GM19452 (cell line): ENCODE data around the gene MAP3K13.
"Not testable (repeated sequence)": the region's sequence is repeated elsewhere in the genome, so short reads cannot be mapped to it uniquely, and the experiment has no call there.

Experiments used
- ATAC-seq: cut with Tn5 transposase; IDR thresholded peaks from one replicate; pipeline ENCODE4 v1.9.1; 2021; ENCODE audit not compliant: unreplicated experiment

MAP3K13 gene

DNA sequence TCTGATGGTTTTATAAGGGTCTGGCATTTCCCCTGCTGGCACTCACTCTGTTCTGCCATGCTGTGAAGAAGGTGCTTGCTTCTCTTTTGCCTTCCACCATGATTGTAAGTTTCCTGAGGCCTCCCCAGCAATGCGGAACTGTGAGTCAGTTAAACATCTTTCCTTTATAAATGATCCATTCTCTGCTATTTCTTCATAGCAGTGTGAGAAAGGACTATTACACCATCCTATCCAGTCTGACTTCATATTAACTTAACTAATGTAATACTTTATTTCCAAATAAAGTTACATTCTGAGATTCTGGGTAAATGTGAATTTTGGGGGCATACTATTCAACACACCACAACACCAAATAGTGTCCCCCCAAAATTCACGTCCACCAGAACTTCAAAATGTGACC is 22.2 kb upstream of the MAP3K13 start:
- no peak for ATAC-seq

DNA sequence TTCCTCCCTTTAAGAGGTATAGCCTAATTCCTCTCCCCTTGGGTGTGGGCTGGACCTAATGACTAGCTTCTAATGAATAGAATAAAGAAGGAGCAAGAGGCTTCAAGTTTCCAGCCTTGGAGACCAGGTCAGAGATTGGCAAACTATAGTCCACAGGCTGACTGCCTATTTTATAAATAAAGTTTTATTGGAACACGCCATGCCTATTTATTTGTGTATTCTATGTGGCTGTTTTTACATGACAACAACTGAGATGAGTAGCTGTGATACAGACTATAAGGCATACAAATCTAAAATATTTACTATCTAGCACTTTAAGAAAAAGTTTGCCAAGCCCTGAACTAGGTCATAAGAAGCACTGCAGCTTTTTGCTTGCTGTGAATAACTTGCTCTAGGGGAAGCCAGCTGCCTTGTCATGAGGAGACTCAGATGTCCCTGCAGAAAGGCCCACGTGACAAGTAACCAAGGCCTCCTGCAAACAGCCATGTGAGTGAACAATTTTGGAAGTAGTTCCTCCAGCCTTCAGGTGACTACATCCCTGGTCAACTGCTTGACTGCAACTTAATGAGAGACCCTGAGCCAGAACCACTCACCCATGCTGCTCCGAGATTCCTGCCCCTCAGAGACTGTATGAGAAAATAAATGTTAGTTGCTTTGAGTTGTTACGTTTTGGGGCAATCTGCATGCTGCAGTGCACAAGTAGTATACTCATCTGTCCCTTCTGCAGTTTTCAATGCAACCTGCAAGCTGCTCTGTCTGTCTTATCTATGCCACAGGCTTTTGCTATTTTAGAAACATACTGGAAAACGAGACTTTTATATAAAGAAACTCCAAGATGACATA is 21.1 kb upstream of the MAP3K13 start:
- no peak for ATAC-seq

DNA sequence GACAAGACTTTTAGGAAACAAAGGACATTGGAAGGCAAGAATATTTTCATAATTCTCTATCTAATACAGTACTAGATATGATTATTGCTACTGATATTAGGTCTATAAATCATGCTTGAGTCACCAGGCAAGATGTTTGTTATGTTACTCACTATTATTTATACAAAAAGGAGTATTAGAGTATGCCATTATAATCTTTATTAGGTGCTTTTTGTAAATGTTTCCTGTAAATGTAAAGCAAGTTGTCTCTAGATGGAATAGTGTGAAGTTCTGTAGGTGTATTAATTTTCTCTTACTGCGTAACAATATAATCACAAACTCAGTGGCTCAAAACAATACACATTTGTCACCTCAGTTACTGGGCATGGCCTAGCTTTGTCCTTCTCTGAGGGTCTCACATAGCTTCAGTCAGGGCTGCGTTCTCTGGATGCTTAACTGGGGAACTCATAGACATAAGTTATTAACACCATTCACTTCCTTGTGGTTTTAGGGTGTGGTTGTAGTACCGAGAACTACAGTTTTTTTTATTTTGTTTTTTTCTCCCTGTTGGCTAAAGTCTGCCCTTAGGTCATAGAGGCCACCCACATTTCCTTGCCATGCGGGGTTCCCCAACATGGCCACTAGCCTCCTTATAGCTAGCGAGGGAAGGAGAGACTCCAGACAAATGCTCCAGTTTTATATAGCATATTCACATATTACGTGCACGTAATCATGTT is 20.3 kb upstream of the MAP3K13 start:
- ATAC-seq = no peak

DNA sequence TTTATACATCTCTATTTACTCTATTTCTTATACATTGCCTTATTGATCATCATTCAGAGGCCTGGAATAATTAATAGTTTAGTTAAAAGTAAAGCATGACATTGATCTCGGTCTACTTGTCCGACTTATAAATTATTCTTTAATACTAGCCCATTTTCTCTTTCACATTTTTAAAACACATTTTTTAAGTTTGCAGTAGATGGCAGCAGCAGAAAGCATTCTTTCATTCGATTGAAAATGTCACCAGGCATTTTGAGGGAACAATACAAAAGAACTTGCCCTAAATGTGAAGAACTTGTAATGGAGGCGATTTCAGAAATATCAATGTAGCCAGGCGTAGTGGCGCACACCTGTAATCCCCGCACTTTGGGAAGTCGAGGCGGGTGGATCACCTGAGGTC is 15.5 kb upstream of the MAP3K13 start:
- no peak for ATAC-seq

GRCh38 chr3:185350841-185351240 is 12.1 kb upstream of the MAP3K13 start:
- ATAC-seq = no peak

DNA sequence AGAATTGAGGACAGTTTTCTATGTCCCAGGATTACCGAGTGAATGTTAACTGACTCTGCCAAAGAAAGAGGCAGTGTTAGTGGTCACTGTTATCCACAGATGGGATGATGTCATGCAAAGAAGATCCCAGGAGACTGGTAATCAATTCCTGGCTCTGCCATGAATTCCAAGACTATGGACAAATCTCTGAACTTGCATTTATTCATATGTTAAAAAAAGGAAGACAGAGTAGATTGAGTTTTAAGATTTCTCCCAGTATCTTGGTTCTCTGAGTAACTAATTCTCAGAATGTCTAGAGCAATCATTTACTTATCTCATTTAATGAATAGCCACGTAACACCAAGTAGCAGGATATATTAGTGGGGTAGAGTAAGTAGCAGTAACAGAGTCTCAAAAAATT is 11.5 kb upstream of the MAP3K13 start:
- ATAC-seq = no peak

GRCh38 chr3:185353225-185353624 is 9.7 kb upstream of the MAP3K13 start:
- no peak for ATAC-seq

DNA sequence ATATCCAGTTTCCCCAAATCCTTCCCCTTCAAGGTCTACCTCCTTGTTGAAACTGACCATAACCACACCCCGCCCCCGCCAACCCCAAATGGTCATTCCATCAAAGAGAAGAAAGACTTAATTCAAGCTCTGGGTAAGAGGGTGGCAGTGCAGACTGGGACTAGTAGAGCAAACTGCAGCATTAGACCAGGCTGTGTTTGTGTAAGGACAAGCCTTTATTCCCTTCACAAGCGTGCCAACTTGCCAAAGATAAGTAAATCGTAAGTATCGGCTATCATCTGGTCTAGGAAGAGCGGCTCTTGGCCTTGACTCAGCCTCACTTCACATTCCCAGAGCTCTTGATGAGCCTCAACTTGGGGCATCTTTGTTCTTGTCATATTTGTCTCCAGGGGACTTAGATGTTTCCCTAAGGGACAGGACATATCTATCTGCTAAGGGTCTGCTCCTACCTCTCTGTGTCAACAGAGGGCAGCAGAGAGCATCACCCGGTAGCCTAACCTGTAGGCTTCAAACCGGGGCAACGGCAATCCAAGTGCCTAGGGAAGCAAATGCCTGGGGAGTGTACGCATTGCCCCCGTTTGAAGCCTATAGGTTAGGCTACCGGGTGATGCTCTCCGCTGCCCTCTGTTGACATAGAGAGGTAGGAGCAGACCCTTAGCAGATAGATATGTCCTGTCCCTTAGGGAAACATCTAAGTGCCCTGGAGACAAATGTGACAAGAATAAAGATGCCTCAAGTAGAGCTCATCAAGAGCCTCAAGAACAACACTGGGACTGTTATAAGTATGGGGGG is 8.9 kb upstream of the MAP3K13 start:
- peak; percentile 99 for ATAC-seq

GRCh38 chr3:185356499-185356898 is 6.4 kb upstream of the MAP3K13 start:
- ATAC-seq = no peak

- no peak for ATAC-seq
Observed at GRCh38 chr3:185361920-185362319, 1.0 kb upstream of the MAP3K13 start.

DNA sequence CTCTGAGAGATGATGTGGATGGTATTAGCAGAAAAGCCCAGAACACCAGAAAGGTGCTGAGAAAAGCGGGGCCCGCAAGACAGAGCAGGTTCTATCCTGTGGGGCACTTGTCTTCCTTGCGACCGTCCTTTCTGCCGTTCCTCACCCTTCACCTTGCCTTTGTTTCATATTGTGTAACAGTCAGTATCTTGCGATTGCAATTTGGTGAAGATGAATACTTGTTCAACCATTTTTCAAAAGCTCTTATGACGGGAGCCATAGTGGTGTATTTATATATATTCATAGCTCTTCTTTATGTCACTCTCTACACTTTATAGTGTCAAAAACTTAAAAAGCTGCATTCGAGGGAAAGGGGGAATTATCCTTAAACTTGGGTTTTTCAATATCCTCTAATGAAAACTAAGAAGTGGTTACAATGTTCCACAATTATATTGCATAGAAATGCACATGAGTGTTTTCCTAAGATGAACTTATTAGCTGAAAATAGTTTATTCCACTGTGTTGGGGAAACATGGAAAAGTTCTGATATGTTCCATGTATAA is 797 bp downstream of the MAP3K13 start:
- no peak for ATAC-seq

DNA sequence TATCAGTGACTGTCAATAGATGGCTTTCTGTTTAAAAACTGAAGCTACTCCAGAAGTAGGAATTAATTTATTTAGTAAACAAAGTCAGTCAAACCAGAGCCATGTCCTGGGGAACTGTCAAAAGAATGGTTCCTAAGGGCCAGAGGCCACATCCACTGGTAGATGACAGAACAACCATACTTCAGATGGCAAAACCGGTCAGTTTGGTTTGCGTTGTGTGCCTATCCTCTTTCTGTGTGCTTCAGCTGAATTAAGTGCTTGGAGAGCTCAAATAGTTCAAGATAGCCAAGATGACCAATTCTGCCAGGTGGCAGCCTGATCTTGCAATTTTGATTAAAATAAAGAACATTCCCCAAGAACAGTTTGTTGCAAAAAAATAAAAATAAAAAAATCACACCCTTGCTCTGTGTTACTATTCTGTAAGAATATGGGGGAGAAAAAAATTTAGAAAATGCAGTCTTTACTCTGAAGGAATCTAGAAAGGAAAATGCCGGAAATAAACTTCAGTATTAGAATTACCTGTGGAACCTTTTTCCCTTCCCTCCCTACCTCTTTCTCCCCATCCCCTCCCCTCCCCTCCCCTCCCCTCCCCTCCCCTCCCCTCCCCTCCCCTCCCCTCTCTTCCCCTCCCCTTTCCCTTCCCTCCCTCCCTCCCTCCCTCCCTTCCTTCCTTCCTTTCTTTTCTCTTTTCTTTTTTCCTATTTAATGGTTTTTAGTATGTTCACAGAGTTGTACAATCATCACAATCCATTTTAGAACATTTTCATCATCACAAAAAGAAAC is 2.5 kb downstream of the MAP3K13 start:
- ATAC-seq = no peak

DNA sequence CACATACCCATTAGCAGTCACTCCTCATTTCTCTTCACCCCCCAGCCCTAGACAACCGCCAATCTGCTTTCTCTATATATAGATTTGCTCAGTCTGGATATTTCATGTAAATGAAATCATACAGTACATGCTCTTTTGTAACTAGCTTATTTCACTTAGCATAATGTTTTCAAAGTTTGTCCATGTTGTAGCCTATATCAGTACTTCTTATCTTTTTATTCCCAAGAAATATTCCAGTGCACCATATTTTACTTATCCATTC is 3.1 kb downstream of the MAP3K13 start:
- no peak for ATAC-seq

GRCh38 chr3:185366913-185367312 is 4.0 kb downstream of the MAP3K13 start:
- no peak for ATAC-seq

DNA sequence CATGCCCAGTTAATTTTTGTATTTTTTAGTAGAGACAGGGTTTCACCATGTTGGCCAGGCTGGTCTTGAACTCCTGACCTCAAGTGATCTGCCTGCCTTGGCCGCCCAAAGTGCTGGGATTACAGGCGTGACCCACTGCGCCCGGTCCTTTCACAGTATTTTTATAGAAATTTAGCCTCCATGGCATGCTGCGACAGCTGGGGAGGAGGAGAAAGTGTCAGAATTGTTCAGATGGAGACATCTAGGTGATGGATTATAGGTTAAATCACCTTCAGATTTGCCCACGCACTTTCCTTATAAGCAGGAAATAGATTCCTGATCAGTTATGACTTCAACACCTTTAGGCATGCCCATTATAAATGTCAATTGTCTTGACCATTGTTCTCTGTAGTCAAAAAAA is 7.4 kb downstream of the MAP3K13 start:
- ATAC-seq = not testable (repeated sequence)

DNA sequence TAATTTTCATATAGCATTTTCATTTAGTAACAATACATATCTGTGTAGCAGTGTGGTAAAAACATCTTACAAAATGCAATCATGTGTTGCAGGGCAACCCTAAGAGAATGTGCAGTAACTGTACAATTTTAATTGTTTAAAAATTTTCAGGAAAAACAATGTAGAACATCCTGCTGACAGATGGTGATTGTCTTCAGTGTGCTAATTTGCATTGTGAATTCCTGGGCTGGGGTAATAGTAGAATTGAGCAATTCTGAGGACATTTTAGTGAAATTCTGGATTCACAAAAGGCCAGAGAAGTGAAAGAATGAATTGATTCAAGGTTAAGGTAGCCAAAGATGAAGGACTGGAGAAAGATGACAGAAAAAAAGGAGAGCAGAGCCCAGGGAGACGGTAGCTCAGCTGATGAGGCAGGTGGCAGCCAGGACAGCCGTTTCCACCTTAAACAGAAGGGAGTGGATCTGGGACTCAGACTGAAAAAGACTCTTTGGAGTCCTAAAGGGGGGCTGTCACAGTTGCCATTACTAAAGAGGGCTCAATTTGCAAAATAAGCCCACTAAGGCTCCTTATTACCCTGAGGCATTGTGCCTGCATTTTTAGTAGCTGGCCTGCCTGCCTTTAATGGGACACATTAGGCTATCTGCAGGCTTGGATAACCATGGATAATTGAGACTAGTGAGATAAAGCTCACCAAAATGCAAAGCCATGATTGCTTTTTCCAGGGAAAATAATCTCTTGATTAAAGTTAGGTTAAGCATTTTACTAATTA is 8.6 kb downstream of the MAP3K13 start:
- no peak for ATAC-seq

DNA sequence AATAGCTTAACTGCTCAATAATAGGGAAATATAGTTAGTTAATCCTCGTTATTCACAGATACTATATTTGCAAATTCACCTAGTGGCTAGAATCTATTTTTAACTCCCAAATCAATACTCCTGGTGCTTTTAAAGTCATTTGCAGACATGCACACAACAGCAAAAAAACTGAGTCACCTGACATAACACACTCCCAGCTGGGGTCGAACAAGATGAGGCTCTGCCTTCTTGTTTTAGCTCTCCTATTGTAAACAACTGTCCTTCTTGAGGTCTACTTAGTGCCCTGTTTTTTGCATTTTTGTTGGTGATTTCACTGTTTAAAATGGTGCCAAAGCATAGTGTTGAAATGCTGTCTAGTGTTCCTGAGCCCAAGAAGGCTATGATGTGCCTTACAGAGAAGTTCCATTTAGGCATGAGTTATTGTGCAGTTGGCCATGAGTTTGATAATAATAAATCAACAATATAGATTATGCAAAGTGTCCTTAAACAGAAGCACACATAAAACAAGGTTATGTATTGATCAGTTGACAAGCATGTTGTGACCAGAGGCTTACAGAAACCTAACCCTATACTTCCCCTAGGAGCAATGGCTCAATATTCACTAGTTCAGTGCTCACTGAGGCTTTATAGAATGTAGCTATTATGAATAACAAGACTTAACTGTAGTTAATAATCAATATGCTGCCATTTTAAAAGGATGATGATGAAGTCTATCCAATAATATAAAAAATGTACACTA is 18.6 kb downstream of the MAP3K13 start:
- ATAC-seq = no peak

DNA sequence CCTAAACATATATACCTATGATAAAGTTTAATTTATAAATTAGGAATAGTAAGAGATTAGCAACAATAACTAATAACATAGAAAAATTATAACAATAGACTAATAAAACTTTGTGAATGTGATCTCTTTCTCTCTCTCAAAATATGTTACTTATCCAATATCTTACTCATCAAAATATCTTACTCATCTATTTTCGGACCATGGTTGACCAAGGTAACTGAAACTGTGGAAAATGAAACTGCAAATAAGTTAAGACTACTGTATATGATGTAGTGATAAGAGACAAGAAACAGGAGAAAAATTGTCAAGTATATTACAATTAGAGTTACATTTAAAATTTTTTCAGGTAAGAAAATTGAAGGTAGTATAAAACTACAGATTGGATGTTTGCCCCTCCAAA is 19.2 kb downstream of the MAP3K13 start:
- ATAC-seq = no peak

DNA sequence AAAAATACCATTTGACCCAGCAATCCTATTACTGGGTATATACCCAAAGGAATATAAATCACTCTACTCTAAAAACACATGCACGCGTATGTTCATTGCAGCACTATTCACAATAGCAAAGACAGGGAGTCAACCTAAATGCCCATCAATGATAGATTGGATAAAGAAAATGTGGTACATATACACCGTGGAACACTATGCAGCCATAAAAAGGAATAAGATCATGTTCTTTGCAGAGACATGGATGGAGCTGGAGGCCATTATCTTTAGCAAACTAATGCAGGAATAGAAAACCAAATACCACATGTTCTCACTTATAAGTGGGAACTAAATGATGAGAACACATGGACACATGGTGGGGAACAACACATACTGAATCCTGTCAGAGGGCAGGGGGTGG is 23.6 kb downstream of the MAP3K13 start:
- not testable (repeated sequence) for ATAC-seq
